Sigmoid colon (tissue), 7 donors: ENCODE data around the gene ATG5. TPM values are rescaled to one million over a fixed set of nuclear protein-coding genes. Genes with fewer than 3 reads are reported as not detected.

ENCODE experiments used
- DNase-seq: peaks from one replicate; pipeline ENCODE4 v3.0.0-alpha.2; 2019
- H3K27ac ChIP-seq, 4 donors: fragments of 200-600 bp; sonication (generic); one replicate each; pipeline ENCODE4 v1.5.1; 2016 to 2019; ENCODE audit warnings: mild to moderate bottlenecking in 1 of 4
- H3K27me3 ChIP-seq, 3 donors: fragments of 200-600 bp; sonication (generic); one replicate each; pipeline ENCODE4 v1.5.1; 2019; ENCODE audit warnings: mild to moderate bottlenecking in 1 of 3
- H3K36me3 ChIP-seq, 4 donors: fragments of 200-600 bp; sonication (generic); one replicate each; pipeline ENCODE4 v1.5.1; 2016 to 2019
- H3K4me1 ChIP-seq, 4 donors: fragments of 200-600 bp; sonication (generic); one replicate each; pipeline ENCODE4 v1.5.1; 2017 to 2019
- H3K4me3 ChIP-seq, 4 donors: fragments of 200-600 bp; sonication (generic); one replicate each; pipeline ENCODE4 v1.5.1; 2017 to 2019; ENCODE audit warnings: mild to moderate bottlenecking in 2 of 4, moderate library complexity in 1 of 4
- H3K9me3 ChIP-seq, 4 donors: fragments of 200-600 bp in 3 of 4; sonication (generic) in 3 of 4; one replicate each; pipeline versions ENCODE4 v1.5.1 to v1.6.1; 2013 to 2019
- EP300 ChIP-seq, 4 donors: sonication (generic); formaldehyde crosslinking; IDR thresholded peaks; one replicate each; pipeline ENCODE4 v1.6.1; 2017; ENCODE audit warnings: antibody characterized with exemption in 4 of 4
- POLR2A ChIP-seq, 2 donors: fragments of 450-650 bp; IDR thresholded peaks; one replicate each; pipeline ENCODE4 v1.6.1; 2016; ENCODE audit warnings: antibody characterized with exemption in 2 of 2, mild to moderate bottlenecking in 2 of 2, moderate library complexity in 2 of 2
- POLR2AphosphoS5 ChIP-seq, 4 donors: sonication (generic); formaldehyde crosslinking; IDR thresholded peaks; one replicate each; pipeline ENCODE4 v1.6.1; 2017; ENCODE audit warnings: antibody characterized with exemption in 4 of 4
- WGBS, 2 donors: extraction: QIAGEN DNeasy Blood & Tissue Kit; methylation state at CpG; one replicate each; pipeline ENCODE4 v1.1.7; 2013; 5-methylcytosine and 5-hydroxymethylcytosine counted together
- intact Hi-C: fragments of 100-400 bp; cut with DNase I; formaldehyde crosslinking; loops from one replicate; pipeline ENCODE4 v1.15.1; 2023
- polyA plus RNA-seq, 3 donors: library from polyadenylated mRNA; stranded (reverse); fragments of 200-250 nt; gene quantifications; one replicate each; pipeline ENCODE4 v1.2.3, GENCODE V29; 2013
- total RNA-seq, 4 donors: library from RNA; depleted of rRNA; stranded (reverse); fragments of >200 nt; gene quantifications; one replicate each; pipeline ENCODE4 v1.1.0, GENCODE V29; 2016
- TF ChIP-seq, protein P1 (sequence below), 4 experiments: fragments of 450-650 bp in 3 of 4; fragments of 200-600 bp in 1 of 4; IDR thresholded peaks; one replicate each; pipeline ENCODE4 v1.5.1; 2016 to 2019; ENCODE audit warnings: antibody characterized with exemption in 4 of 4, mild to moderate bottlenecking in 3 of 4, moderate library complexity in 2 of 4
- donor health status: healthy with polysubstance abuse.
- donor health status: Bipolar disorder and iron deficiency.
- donor health status: healthy.

Gene ATG5
- total and polyA plus RNA-seq, 7 donors: 27.8 to 59.2 (median 48.6) TPM

DNA sequence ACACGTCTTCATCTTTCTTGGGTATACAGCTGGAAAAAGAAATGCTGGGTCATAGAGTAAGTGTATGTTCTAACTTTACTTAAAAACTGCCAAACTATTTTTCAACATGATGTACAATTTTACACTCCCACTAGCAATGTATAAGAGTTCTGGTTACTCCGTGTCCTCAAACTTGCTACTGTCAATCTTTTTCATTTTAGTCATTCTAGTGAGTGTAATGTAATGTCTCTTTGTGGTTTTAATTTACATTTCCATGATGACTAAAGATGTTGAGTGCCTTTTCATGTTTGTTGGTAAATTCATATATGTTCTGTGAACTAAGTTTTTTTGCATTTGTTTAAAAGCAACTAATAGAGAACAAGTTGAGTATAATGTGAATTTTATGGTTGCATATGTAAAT lies 43.9 kb downstream of the ATG5 start:
- intact Hi-C loops: no loop called here
- peaks cover 0 to 23% (median 0%) of the 10 kb centered on the region in 4 donors for H3K36me3 ChIP-seq
- 83% methylated on average over 2 of the region's 2 CpGs for WGBS, 2 donors

DNA sequence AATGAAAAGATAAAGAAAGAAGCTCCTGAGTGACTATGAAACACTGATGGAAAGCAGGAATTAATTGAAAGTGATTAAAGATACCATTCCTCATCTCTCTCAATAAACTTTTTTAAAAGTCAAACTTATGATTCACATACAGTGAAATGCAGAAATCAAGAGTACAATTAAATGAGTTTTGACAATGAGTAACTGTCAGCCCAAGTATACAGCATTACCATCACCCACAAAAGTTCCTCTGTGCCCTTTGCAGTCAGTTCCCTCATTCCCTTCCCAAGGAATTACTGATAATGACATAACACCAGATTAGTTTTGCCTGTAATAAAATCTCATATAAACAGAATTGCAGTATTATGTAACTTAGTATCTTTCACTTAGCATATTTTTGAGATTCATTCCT lies 44.5 kb downstream of the ATG5 start:
- H3K27ac ChIP-seq: no peak overlapping the region
- H3K27me3 ChIP-seq: no peaks in the 10 kb centered on the region
- intact Hi-C loops: no loop called here
- TF ChIP-seq, protein P1, sequence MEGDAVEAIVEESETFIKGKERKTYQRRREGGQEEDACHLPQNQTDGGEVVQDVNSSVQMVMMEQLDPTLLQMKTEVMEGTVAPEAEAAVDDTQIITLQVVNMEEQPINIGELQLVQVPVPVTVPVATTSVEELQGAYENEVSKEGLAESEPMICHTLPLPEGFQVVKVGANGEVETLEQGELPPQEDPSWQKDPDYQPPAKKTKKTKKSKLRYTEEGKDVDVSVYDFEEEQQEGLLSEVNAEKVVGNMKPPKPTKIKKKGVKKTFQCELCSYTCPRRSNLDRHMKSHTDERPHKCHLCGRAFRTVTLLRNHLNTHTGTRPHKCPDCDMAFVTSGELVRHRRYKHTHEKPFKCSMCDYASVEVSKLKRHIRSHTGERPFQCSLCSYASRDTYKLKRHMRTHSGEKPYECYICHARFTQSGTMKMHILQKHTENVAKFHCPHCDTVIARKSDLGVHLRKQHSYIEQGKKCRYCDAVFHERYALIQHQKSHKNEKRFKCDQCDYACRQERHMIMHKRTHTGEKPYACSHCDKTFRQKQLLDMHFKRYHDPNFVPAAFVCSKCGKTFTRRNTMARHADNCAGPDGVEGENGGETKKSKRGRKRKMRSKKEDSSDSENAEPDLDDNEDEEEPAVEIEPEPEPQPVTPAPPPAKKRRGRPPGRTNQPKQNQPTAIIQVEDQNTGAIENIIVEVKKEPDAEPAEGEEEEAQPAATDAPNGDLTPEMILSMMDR (IDR thresholded peaks at IDR 0.05): no peak
- TF ChIP-seq POLR2AphosphoS5 (IDR thresholded peaks at IDR 0.05): no peak
- TF ChIP-seq POLR2A (IDR thresholded peaks at IDR 0.05): no peak
- TF ChIP-seq EP300 (IDR thresholded peaks at IDR 0.05): no peak
- H3K9me3 ChIP-seq: no peaks in the 10 kb centered on the region
- no peak for DNase-seq
- peaks cover 0 to 23% (median 0%) of the 10 kb centered on the region in 4 donors for H3K36me3 ChIP-seq
- H3K4me1 ChIP-seq: peaks cover 0 to 25% (median 2%) of the 10 kb centered on the region in 4 donors
- H3K4me3 ChIP-seq: no peak overlapping the region

More for the DNA sequence above, 43.9 kb downstream of the ATG5 start:
- H3K4me3 ChIP-seq: no peak overlapping the region
- TF ChIP-seq, protein P1 (IDR thresholded peaks at IDR 0.05): no peak
- TF ChIP-seq POLR2A (IDR thresholded peaks at IDR 0.05) (no peak), EP300 (IDR thresholded peaks at IDR 0.05) (no peak), POLR2AphosphoS5 (IDR thresholded peaks at IDR 0.05) (no peak)
- no peaks in the 10 kb centered on the region for H3K27me3 ChIP-seq
- H3K9me3 ChIP-seq: no peaks in the 10 kb centered on the region
- no peak overlapping the region for H3K27ac ChIP-seq
- no peak for DNase-seq
- H3K4me1 ChIP-seq: peaks cover 0 to 22% (median 2%) of the 10 kb centered on the region in 4 donors

DNA sequence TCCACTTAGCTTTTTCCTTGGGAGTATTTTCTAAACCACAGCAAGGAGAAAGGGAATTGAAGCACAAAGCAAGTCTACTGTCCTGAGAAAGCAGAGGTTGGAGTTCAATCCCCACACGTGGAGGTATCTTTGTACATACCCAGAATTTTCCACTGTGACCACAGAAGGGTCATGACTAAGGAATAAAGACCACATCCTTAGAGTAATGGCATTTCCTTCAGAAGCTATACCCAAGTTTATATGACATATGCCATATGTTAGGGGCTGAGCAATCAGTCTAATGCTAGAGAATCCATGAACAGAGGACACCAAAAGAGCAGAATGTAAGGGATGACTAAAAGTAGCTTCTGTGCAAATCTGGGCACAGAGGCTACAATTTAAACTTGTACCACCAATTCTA lies 46.4 kb downstream of the ATG5 start:
- no peak for DNase-seq
- intact Hi-C loops: no loop called here
- WGBS, 2 donors: 58 to 79% methylated on average over 1 of the region's 1 CpG

GRCh38 chr6:106275692-106276091 lies 49.9 kb downstream of the ATG5 start:
- no peak for TF ChIP-seq EP300 (IDR thresholded peaks at IDR 0.05)
- TF ChIP-seq POLR2AphosphoS5 (IDR thresholded peaks at IDR 0.05): no peak
- no peak for TF ChIP-seq POLR2A (IDR thresholded peaks at IDR 0.05)
- TF ChIP-seq, protein P1 (IDR thresholded peaks at IDR 0.05): no peak
- peaks cover 0 to 23% (median 0%) of the 10 kb centered on the region in 4 donors for H3K36me3 ChIP-seq
- peaks cover 0 to 44% (median 11%) of the 10 kb centered on the region in 4 donors for H3K4me1 ChIP-seq
- intact Hi-C loops: no loop called here
- H3K9me3 ChIP-seq: no peaks in the 10 kb centered on the region
- WGBS, 2 donors: 78 to 83% methylated on average over 5 of the region's 5 CpGs
- H3K4me3 ChIP-seq: no peak overlapping the region
- no peaks in the 10 kb centered on the region for H3K27me3 ChIP-seq
- no peak for DNase-seq
- H3K27ac ChIP-seq: peak overlapping the region in 3 of 4 donors; percentile 49 to 67 (median 58)

More for the DNA sequence above, 46.4 kb downstream of the ATG5 start:
- TF ChIP-seq EP300 (IDR thresholded peaks at IDR 0.05): no peak
- no peak for TF ChIP-seq POLR2AphosphoS5 (IDR thresholded peaks at IDR 0.05)
- no peak for TF ChIP-seq POLR2A (IDR thresholded peaks at IDR 0.05)
- TF ChIP-seq, protein P1 (IDR thresholded peaks at IDR 0.05): no peak
- no peak overlapping the region for H3K27ac ChIP-seq
- no peaks in the 10 kb centered on the region for H3K27me3 ChIP-seq
- H3K4me3 ChIP-seq: no peak overlapping the region
- H3K36me3 ChIP-seq: peaks cover 0 to 23% (median 0%) of the 10 kb centered on the region in 4 donors
- no peaks in the 10 kb centered on the region for H3K9me3 ChIP-seq
- H3K4me1 ChIP-seq: peaks cover 0 to 32% (median 13%) of the 10 kb centered on the region in 4 donors

DNA sequence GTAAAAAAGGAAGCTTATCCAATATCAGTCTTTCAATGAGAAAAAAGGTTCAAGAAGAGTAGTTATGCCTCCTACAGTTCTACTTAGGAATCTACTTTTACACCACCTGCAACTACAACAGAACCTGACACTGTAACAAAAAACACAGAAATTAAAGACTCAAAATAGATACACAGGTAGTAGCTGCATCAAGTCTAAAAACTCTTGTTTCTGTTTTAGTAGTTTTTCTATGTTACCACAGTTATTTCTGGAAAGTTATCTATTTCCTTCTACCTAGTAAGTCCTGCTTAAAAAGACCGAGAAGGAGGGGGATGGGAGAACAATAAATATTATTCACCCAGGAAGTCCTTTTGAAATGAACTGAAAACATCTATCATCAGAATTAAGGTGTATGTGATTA lies 52.5 kb downstream of the ATG5 start:
- WGBS, 2 donors: 73 to 74% methylated on average over 1 of the region's 1 CpG
- intact Hi-C loops: no loop called here

More for the DNA sequence above, 52.5 kb downstream of the ATG5 start:
- Histone ChIP-seq H3K27me3 (no peaks in the 10 kb centered on the region), H3K27ac (no peak overlapping the region), H3K4me3 (no peak overlapping the region), H3K36me3 (peaks cover 0 to 8% (median 0%) of the 10 kb centered on the region in 4 donors), H3K4me1 (peaks cover 0 to 50% (median 17%) of the 10 kb centered on the region in 4 donors), H3K9me3 (no peaks in the 10 kb centered on the region)
- TF ChIP-seq EP300 (IDR thresholded peaks at IDR 0.05) (no peak), POLR2A (IDR thresholded peaks at IDR 0.05) (no peak), POLR2AphosphoS5 (IDR thresholded peaks at IDR 0.05) (no peak)
- TF ChIP-seq, protein P1 (IDR thresholded peaks at IDR 0.05): no peak
- no peak for DNase-seq
